Small intestine (tissue), 7 donors: ENCODE results near the gene SGMS1. TPM values are rescaled to one million over a fixed set of nuclear protein-coding genes. Genes with fewer than 3 reads are reported as not detected.

Experiments used
- DNase-seq, 2 donors: peaks; one replicate each; pipeline versions ENCODE4 v3.0.0 to v3.0.0-alpha.2; 2013
- FAIRE-seq: peaks from 2 replicates; lab custom pipeline; 2012; peaks lifted over from hg19 to GRCh38; lab: Jason Lieb, UNC
- H3K27ac ChIP-seq, 3 donors: one replicate each; pipeline ENCODE4 v1.5.1; 2013; ENCODE audit warnings: low read length in 2 of 3, mild to moderate bottlenecking in 2 of 3, control low read depth in 1 of 3, inconsistent platforms in 1 of 3, low read depth in 1 of 3, moderate library complexity in 1 of 3
- H3K27me3 ChIP-seq, 3 donors: one replicate each; pipeline ENCODE4 v1.6.1; 2013; ENCODE audit warnings: low read length in 3 of 3, inconsistent platforms in 1 of 3; ENCODE audit not compliant: control insufficient read depth in 3 of 3, insufficient read depth in 3 of 3
- H3K36me3 ChIP-seq, 3 donors: one replicate each; pipeline ENCODE4 v1.6.1; 2013; ENCODE audit warnings: low read length in 3 of 3, inconsistent platforms in 1 of 3, low read depth in 1 of 3, mild to moderate bottlenecking in 1 of 3, moderate library complexity in 1 of 3; ENCODE audit not compliant: control insufficient read depth in 3 of 3, insufficient read depth in 2 of 3
- H3K4me1 ChIP-seq, 3 donors: one replicate each; pipeline ENCODE4 v1.6.1; 2013; ENCODE audit warnings: low read length in 2 of 3, inconsistent platforms in 1 of 3, low read depth in 1 of 3, mild to moderate bottlenecking in 1 of 3, moderate library complexity in 1 of 3; ENCODE audit not compliant: control insufficient read depth in 3 of 3, insufficient read depth in 2 of 3
- H3K4me3 ChIP-seq, 3 donors: one replicate each; pipeline ENCODE4 v1.5.1; 2013; ENCODE audit warnings: low read length in 3 of 3, control low read depth in 1 of 3, inconsistent platforms in 1 of 3, low read depth in 1 of 3, mild to moderate bottlenecking in 1 of 3, moderate library complexity in 1 of 3
- H3K9me3 ChIP-seq, 2 donors: one replicate each; pipeline ENCODE4 v1.6.1; 2013; ENCODE audit warnings: low read depth in 1 of 2, low read length in 1 of 2; ENCODE audit not compliant: control insufficient read depth in 2 of 2, insufficient read depth in 1 of 2
- WGBS, 3 donors: extraction: QIAGEN DNeasy Blood & Tissue Kit; methylation state at CpG; one replicate each; pipeline ENCODE4 v1.1.7; 2013; 5-methylcytosine and 5-hydroxymethylcytosine counted together
- polyA plus RNA-seq, 4 donors: library from polyadenylated mRNA; stranded (reverse) in 3 of 4; unstranded in 1 of 4; fragments of 200-250 nt in 3 of 4; fragments of 120-200 nt in 1 of 4; gene quantifications; one replicate each; pipeline versions ENCODE4 v1.2.1 to v1.2.3, GENCODE V29; 2013
- donor health status: healthy with polysubstance abuse.
- donor health status: control.
- donor health status: control.
- donor health status: Bipolar disorder and iron deficiency.
- donor health status: healthy.

Gene SGMS1
- polyA plus RNA-seq, 4 donors: 7.6 to 28.2 (median 11.4) TPM

DNA sequence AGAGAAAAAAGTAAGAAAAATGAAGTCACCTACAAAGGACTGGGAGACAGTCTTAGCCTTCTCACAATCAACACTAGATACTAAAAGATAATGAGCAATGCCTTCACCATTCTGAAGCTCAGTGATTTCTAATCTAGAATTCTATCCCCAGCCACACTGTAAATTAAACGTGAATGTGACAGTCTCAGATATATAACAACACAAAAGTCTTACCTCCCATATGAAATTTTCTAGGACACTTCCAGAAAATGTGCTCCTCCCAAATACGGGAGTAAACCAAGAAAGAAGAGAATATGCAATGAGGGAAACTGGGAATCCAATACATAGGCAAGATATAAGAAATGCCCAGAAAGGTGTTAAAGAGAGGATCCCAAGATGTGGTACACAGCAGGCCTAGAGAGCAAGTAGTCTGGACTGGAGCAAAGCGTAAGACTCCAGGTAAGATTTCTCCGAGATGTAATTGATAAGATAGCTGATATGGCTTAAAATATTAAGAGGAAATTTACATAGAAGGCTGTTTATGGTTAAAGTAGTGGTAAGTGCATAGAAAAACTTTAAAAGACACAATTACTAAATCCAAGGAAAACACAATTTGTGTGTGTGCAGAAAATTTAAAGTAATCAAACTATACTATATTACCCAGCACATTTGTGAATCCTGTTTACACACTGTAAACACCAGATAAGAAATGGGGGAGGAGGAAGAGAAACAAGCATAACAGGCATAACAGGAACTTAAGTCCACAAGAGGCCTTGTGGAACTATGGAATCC lies 44.1 kb downstream of the SGMS1 start:
- FAIRE-seq: no peak
- Histone ChIP-seq H3K4me1 (peaks cover 5 to 14% (median 13%) of the 10 kb centered on the region in 3 donors), H3K27ac (no peak overlapping the region), H3K36me3 (peaks cover 0 to 5% (median 0%) of the 10 kb centered on the region in 3 donors), H3K4me3 (no peak overlapping the region), H3K27me3 (no peaks in the 10 kb centered on the region), H3K9me3 (no peaks in the 10 kb centered on the region)
- WGBS, 3 donors: 28 to 62% (median 61%) methylated on average over 4 of the region's 4 CpGs
- DNase-seq: peak; percentile 75 to 83

DNA sequence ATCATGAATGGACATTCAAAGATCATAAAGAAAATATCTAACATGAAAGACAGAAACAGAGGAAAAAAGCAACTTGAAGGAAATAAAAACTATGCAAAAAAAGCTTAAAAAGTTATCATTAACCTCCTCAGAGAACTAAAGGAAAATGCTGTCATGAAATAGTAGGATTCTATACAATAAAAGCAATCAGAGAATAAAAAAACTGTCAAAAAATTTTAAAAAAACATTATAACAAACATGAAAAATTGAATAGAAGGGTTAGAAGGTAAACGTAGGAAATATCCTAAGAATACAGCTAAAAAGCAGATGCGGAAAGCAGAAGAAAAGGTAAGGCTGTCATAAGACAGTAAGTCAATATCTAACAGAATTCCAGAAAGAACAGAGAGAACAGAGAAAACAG lies 44.8 kb downstream of the SGMS1 start:
- no peak overlapping the region for H3K4me3 ChIP-seq
- H3K27ac ChIP-seq: no peak overlapping the region
- peaks cover 0 to 5% (median 0%) of the 10 kb centered on the region in 3 donors for H3K36me3 ChIP-seq
- 93 to 98% (median 98%) methylated on average over 2 of the region's 2 CpGs for WGBS, 3 donors
- peaks cover 5 to 14% (median 13%) of the 10 kb centered on the region in 3 donors for H3K4me1 ChIP-seq
- no peaks in the 10 kb centered on the region for H3K9me3 ChIP-seq
- no peak for FAIRE-seq
- no peaks in the 10 kb centered on the region for H3K27me3 ChIP-seq
- no peak for DNase-seq

DNA sequence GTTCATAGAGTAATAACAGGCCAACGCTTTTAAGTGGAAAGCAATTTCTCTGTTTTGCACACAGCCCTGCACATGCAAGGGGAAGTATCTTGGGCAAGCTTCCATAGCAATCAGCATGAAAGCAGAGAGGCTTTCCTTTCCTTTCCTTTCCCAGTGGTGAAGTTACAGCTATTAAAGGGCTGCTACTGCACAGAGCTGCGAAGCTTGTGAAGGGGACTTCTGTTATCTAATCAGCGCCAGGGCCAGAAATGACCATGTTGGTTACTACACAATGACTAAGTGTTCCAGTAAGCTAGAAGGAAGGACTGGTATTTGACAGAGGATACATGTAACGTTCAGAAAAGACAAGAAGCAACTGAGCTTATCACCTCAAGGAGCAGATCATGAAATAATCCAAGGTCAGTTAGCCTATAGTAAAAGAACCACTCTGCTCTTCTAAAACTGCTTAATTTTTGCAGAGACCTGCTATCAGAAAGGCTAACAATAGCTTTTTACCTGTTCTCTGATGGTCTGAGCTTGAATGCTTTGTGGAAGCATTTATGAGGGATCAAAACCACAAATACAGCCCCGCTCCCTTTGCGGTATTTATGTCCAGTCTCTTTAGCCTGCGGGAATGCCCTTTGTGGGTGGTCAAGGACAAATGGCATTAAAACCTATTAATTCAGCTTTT lies 45.9 kb downstream of the SGMS1 start:
- FAIRE-seq (no peak), DNase-seq (peak; percentile 45 to 66)
- peaks cover 5 to 14% (median 13%) of the 10 kb centered on the region in 3 donors for H3K4me1 ChIP-seq

DNA sequence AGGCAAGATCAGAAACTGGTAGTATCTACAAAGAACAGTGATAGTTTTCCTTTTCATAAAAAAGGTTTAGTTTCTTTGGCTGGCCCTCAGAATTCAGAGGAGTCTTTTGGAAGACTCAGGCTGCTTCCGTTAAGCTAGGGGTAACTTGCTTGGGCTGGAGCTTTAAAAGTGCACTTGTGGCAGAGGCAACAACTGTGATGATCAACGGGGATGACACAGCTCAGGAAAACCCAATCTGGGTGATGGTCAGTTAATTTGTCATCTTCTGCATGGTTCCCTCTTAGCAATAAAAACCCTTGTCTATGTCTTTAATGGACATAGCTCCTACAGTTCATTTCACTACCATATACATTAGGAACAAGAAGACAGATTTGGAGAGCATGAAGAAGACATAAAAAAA lies 46.7 kb downstream of the SGMS1 start:
- H3K36me3 ChIP-seq: peaks cover 0 to 3% (median 0%) of the 10 kb centered on the region in 3 donors
- no peak for FAIRE-seq
- H3K27me3 ChIP-seq: no peaks in the 10 kb centered on the region
- peaks cover 5 to 20% (median 14%) of the 10 kb centered on the region in 3 donors for H3K4me1 ChIP-seq
- no peak for DNase-seq
- H3K27ac ChIP-seq: no peak overlapping the region
- H3K9me3 ChIP-seq: no peaks in the 10 kb centered on the region
- H3K4me3 ChIP-seq: no peak overlapping the region
- 83 to 96% (median 90%) methylated on average over 2 of the region's 2 CpGs for WGBS, 3 donors

More for the DNA sequence above, 45.9 kb downstream of the SGMS1 start:
- Histone ChIP-seq H3K36me3 (peaks cover 0 to 3% (median 0%) of the 10 kb centered on the region in 3 donors), H3K9me3 (no peaks in the 10 kb centered on the region), H3K4me3 (no peak overlapping the region), H3K27ac (peak overlapping the region in 2 of 3 donors; percentile 0 to 54), H3K27me3 (no peaks in the 10 kb centered on the region)
- WGBS, 3 donors: 30 to 50% (median 38%) methylated on average over 7 of the region's 7 CpGs

DNA sequence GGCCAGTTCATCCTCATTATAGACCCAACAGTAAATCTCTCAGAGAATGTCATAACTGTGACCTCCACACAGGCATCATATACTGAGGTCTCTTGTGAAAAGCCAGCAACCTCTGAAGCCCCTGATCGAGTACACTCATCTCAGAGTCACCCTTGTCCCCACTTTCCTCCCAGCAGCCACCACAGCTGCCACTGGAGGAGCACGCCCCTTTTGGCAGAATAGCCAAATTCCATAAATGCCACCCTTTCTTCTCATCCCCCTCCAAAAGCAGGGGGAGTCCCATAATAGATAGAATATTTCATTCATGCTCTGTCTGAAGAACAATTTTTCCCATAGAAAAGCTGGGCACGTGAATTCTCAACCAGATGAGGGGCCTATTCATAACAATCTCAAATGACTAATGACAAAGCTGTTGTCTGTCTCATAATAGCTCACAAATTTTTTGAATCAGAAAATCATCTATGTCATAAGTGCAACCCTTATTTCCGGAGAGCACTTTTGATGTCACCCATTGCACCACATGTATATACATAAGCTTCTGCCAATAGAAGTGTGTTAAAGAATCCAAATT lies 47.4 kb downstream of the SGMS1 start:
- Histone ChIP-seq H3K27ac (no peak overlapping the region), H3K36me3 (peaks cover 0 to 3% (median 0%) of the 10 kb centered on the region in 3 donors), H3K27me3 (no peaks in the 10 kb centered on the region), H3K4me3 (no peak overlapping the region), H3K4me1 (peaks cover 8 to 24% (median 11%) of the 10 kb centered on the region in 3 donors), H3K9me3 (no peaks in the 10 kb centered on the region)
- WGBS, 3 donors: 69 to 74% (median 71%) methylated on average over 4 of the region's 4 CpGs
- FAIRE-seq (no peak), DNase-seq (no peak)

DNA sequence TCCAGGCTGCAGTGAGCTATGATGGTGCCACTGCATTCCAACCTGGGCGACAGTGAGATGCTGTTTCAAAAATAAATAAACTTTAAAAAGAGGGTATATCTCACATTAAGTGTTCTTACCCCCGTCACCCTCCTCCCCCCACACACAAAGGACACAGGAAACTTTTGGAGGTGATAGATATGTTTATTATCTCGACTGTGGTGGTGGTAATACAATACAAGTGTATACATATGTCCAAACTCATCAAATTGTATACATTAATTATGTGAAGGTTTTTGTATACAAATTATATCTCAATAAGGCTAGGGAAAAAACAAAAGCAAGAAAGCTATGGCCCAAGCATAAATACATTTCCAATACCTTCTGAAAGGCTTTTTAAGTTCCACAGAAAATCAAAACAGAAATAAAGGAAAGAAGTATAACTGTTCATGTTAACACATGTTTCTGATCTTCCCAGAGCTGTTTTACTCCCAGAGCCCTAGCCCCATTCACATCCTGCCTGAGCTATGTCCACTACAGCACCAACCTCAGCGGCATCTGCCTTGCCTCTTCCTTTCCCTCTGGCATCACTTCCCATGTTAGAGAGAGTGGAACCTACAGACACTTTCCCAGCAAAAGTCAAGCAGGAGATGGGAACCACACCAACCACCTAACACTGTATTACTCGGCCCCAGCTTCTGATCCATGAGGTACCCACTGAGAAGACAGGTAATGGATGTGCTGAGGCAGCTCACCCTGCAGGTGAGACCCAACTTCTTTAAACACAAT lies 48.1 kb downstream of the SGMS1 start:
- Histone ChIP-seq H3K36me3 (peaks cover 0 to 3% (median 0%) of the 10 kb centered on the region in 3 donors), H3K9me3 (no peaks in the 10 kb centered on the region), H3K27ac (no peak overlapping the region), H3K4me1 (peaks cover 8 to 27% (median 11%) of the 10 kb centered on the region in 3 donors), H3K27me3 (no peaks in the 10 kb centered on the region), H3K4me3 (no peak overlapping the region)
- FAIRE-seq (no peak), DNase-seq (no peak)
- 86 to 95% (median 91%) methylated on average over 5 of the region's 5 CpGs for WGBS, 3 donors

DNA sequence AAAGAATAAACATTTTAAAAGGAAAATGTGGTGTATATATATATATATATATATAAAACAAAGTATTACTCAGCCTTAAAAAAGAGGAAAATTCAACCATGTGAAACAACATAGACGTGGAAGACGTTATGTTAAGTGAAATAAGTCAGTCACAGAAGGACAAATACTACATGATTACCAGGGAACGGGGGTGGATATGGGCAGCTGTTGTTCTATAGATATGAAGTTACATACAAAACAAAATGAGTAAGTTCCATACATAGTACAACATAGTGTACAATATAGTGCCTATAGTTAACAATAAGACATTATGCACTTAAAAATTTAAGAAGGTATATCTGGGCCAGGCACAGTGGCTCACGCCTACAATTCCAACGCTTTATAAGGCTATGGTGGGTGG lies 48.8 kb downstream of the SGMS1 start:
- Histone ChIP-seq H3K36me3 (peaks cover 0 to 3% (median 0%) of the 10 kb centered on the region in 3 donors), H3K4me3 (no peak overlapping the region), H3K27me3 (no peaks in the 10 kb centered on the region), H3K27ac (no peak overlapping the region), H3K4me1 (peaks cover 5 to 27% (median 11%) of the 10 kb centered on the region in 3 donors), H3K9me3 (no peaks in the 10 kb centered on the region)
- FAIRE-seq (no peak), DNase-seq (no peak)
- WGBS, 3 donors: 96% methylated on average over 5 of the region's 5 CpGs

DNA sequence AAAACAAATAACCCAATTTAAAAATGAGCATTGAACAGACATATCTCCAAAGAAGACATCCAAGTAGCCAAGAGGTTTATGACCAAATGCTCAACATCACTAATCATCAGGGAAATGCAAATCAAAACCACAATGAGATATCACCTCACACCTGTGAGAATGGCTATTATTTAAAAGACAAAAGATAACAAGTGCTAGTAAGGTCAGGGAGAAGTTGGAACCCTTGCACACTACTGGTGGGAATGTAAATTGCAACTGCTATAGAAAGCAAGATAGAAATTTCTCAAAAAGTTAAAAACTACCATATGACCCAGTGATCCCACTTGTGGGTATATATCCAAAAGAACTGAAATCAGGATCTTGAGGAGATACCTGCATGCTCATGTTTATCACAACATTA lies 49.5 kb downstream of the SGMS1 start:
- FAIRE-seq: no peak

More for the DNA sequence above, 49.5 kb downstream of the SGMS1 start:
- H3K27ac ChIP-seq: no peak overlapping the region
- peaks cover 5 to 27% (median 11%) of the 10 kb centered on the region in 3 donors for H3K4me1 ChIP-seq
- no peaks in the 10 kb centered on the region for H3K9me3 ChIP-seq
- no peak for DNase-seq
- H3K4me3 ChIP-seq: no peak overlapping the region
- H3K27me3 ChIP-seq: no peaks in the 10 kb centered on the region
- peaks cover 0 to 3% (median 0%) of the 10 kb centered on the region in 3 donors for H3K36me3 ChIP-seq
